Measurements from ENCODE around the gene CHRNA4. TPM values are rescaled to one million over a fixed set of nuclear protein-coding genes. Genes with fewer than 3 reads are reported as not detected.

CHRNA4 gene
- total and polyA plus RNA-seq, 2 donors (not counting 3 experiments of a cell fraction or from before 2014, with no cell fraction given) = not detected

DNA sequence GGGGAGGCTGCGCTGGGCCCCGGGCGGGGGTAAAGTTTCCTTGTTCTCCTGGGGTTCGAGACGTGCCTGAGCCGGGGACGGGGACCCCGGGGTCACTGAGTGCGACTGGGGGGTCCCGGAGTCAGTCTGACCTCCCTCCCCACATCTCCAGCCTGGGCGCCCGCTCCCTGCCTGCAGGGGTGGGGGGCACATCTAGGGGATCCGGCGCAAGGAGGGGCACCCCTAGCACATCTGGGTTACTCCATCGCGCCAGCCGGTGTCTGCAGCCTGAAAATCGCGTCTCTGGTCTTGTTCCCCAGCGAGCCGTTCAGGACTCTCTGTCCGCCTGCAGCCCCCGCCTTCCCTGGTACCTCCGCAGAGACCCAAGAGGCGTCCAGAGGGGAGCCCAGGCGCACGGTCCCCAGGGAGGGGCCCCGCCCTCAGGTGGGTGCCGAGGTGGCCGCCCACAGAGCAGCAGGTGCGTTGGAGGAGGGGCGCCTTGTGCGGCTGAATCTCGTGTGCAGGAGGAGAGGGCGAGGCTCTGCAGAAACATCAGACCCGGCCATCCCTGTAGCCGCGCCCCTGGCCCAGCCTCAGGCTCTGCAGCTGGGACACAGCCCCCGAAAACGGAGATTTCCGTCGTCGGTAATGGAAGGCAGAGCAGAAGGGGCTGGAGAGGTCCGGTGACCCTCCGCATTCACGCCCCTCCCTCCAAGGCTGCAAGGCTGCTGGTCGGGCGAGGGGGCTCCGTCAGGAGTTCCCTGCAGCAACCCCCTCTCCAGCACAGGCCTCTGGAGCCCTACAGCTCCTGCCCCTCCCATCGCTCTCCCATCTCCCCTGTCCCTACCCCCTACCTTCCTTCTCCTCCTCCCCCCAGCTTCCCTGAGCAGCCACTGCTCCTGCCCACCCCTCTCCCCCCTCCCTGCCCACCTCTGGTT lies 628 bp upstream of the CHRNA4 start:
- no peak overlapping the region for H3K4me2 ChIP-seq (ENCODE audit: insufficient read depth, low read length)
- no peak overlapping the region for H2AFZ ChIP-seq (ENCODE audit: low read depth, low read length)
- H3K4me3 ChIP-seq (replicated peaks in 1 of 3; ENCODE audit: insufficient read depth in 1 of 3, low read depth in 1 of 3, low read length in 3 of 3) = no peak overlapping the region
- peaks cover 9 to 15% of the 10 kb centered on the region in 2 experiments for H3K27me3 ChIP-seq (ENCODE audit: control insufficient read depth in 2 of 2, insufficient read depth in 2 of 2, low read length in 2 of 2)
- TF ChIP-seq MAX (IDR thresholded peaks at IDR 0.05; ENCODE audit: insufficient read depth, insufficient read length) = no peak
- TF ChIP-seq, protein P1, sequence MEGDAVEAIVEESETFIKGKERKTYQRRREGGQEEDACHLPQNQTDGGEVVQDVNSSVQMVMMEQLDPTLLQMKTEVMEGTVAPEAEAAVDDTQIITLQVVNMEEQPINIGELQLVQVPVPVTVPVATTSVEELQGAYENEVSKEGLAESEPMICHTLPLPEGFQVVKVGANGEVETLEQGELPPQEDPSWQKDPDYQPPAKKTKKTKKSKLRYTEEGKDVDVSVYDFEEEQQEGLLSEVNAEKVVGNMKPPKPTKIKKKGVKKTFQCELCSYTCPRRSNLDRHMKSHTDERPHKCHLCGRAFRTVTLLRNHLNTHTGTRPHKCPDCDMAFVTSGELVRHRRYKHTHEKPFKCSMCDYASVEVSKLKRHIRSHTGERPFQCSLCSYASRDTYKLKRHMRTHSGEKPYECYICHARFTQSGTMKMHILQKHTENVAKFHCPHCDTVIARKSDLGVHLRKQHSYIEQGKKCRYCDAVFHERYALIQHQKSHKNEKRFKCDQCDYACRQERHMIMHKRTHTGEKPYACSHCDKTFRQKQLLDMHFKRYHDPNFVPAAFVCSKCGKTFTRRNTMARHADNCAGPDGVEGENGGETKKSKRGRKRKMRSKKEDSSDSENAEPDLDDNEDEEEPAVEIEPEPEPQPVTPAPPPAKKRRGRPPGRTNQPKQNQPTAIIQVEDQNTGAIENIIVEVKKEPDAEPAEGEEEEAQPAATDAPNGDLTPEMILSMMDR (IDR thresholded peaks at IDR 0.05; ENCODE audit: extremely low read depth in 1 of 2, insufficient read depth in 1 of 2, low read depth in 1 of 2, low read length in 2 of 2) = no peak
- TF ChIP-seq GATA2 (IDR thresholded peaks at IDR 0.05; ENCODE audit: insufficient read depth, insufficient read length, low read depth, low read length) = no peak
- TF ChIP-seq MYC (IDR thresholded peaks at IDR 0.05; ENCODE audit: low read depth, low read length) = no peak
- TF ChIP-seq POLR2A (IDR thresholded peaks at IDR 0.05; ENCODE audit: low read depth, low read length) = no peak
- TF ChIP-seq FOS (IDR thresholded peaks at IDR 0.05; ENCODE audit: borderline replicate concordance, insufficient read depth, low read length) = no peak
- TF ChIP-seq EZH2 (IDR thresholded peaks at IDR 0.05; ENCODE audit: borderline replicate concordance, low read depth, low read length, severe bottlenecking) = no peak
- no peak for TF ChIP-seq POLR2AphosphoS5 (IDR thresholded peaks at IDR 0.05; ENCODE audit: insufficient read depth, low read depth, low read length)
- TF ChIP-seq JUN (IDR thresholded peaks at IDR 0.05; ENCODE audit: borderline replicate concordance, insufficient read depth, insufficient read length, low read depth) = no peak
- H3K79me2 ChIP-seq (ENCODE audit: control insufficient read depth, insufficient read depth, low read length) = no peaks in the 10 kb centered on the region
- H3K9me1 ChIP-seq (replicated peaks; ENCODE audit: control insufficient read depth, extremely low read depth, insufficient read depth, low read length) = no peaks in the 10 kb centered on the region
- ChIA-PET POLR2A (interaction anchor here (0.7 kb wide), 1 partner anchor 619 kb away, joined by 3 read pairs; the partner anchor contains the start of gene PRPF6), CTCF (interaction anchor here (0.7 to 2.6 kb wide), 3 partner anchors 9 to 52 kb away, joined by 4 to 8 read pairs (median 6); no protein-coding TSS in a partner anchor)
- no peak for DNase-seq (ENCODE audit: low read depth, low spot score)
- no TSS peak for BruUV-seq (replicated peaks)
- no peaks in the 10 kb centered on the region for H4K20me1 ChIP-seq (replicated peaks; ENCODE audit: control insufficient read depth, extremely low read depth, insufficient read depth, low read length)
- H3K9me3 ChIP-seq (replicated peaks; ENCODE audit: control insufficient read depth, insufficient read depth, low read length) = no peaks in the 10 kb centered on the region
- no peak overlapping the region for H3K9ac ChIP-seq (replicated peaks; ENCODE audit: extremely low read depth, insufficient read depth, low read length)
- H3K4me1 ChIP-seq (ENCODE audit: control insufficient read depth, extremely low read depth, insufficient read depth, low read length) = no peaks in the 10 kb centered on the region
- intact Hi-C loops (cut with micrococcal nuclease) = no loop called here
- FAIRE-seq = no peak
- no peaks in the 10 kb centered on the region for H3K36me3 ChIP-seq (ENCODE audit: control insufficient read depth in 2 of 2, extremely low read depth in 1 of 2, insufficient read depth in 2 of 2, low read length in 2 of 2)
- no peak overlapping the region for H3K27ac ChIP-seq (ENCODE audit: insufficient read depth, low read depth, low read length)
- dilution Hi-C loops (cut with MboI; ENCODE audit: extremely low pct_ligation_motif_present, low sequenced_read_pairs) = no loop called here

Measured in endothelial cell of umbilical vein (primary cell).